Activated T-cell treated with anti-CD3 and anti-CD28 coated beads for 48 hours (primary cell): ENCODE measurements around the gene TMEM43.
"Not testable (repeated sequence)": the region's sequence is repeated elsewhere in the genome, so short reads cannot be mapped to it uniquely, and the experiment has no call there.

Experiments used
- DNase-seq: peaks from one replicate; pipeline ENCODE4 v3.0.0-alpha.2; 2020; ENCODE audit warnings: low read depth

TMEM43 gene

GRCh38 chr3:14124615-14125192 is at the start of gene TMEM43, which contains the start of gene CHCHD4:
Gene TMEM43 (plus strand): TSS chr3:14125052. CDS start chr3:14125194, 142 bp downstream.
Gene CHCHD4 (minus strand): TSS chr3:14124870. CDS start chr3:14124676, 194 bp downstream.
- peak; percentile 92 for DNase-seq

- not testable (repeated sequence) for DNase-seq
Observed at GRCh38 chr3:14075233-14075632, 49.6 kb upstream of the TMEM43 start.

GRCh38 chr3:14077310-14077709 is 47.5 kb upstream of the TMEM43 start:
- DNase-seq: no peak

- DNase-seq: peak; percentile 4
Observed at GRCh38 chr3:14082108-14082657, 42.7 kb upstream of the TMEM43 start.

GRCh38 chr3:14087461-14087860 is 37.4 kb upstream of the TMEM43 start:
- not testable (repeated sequence) for DNase-seq

GRCh38 chr3:14091959-14092358 is 32.9 kb upstream of the TMEM43 start:
- not testable (repeated sequence) for DNase-seq

- no peak for DNase-seq
Observed at GRCh38 chr3:14092464-14092863, 32.4 kb upstream of the TMEM43 start.

GRCh38 chr3:14093831-14094230 is 31.0 kb upstream of the TMEM43 start:
- no peak for DNase-seq

- no peak for DNase-seq
Observed at GRCh38 chr3:14096742-14097141, 28.1 kb upstream of the TMEM43 start.

- no peak for DNase-seq
Observed at GRCh38 chr3:14097616-14098391, 27.0 kb upstream of the TMEM43 start.

GRCh38 chr3:14109821-14110220 is 15.0 kb upstream of the TMEM43 start:
- not testable (repeated sequence) for DNase-seq

GRCh38 chr3:14110699-14111098 is 14.2 kb upstream of the TMEM43 start:
- DNase-seq: no peak

GRCh38 chr3:14113965-14114635 is 10.8 kb upstream of the TMEM43 start:
- no peak for DNase-seq

GRCh38 chr3:14117468-14118399 is 7.1 kb upstream of the TMEM43 start:
- no peak for DNase-seq

GRCh38 chr3:14118400-14119381 is 6.2 kb upstream of the TMEM43 start:
- no peak for DNase-seq

GRCh38 chr3:14119651-14120050 is 5.2 kb upstream of the TMEM43 start:
- DNase-seq: no peak

- DNase-seq: no peak
Observed at GRCh38 chr3:14120111-14120920, 4.5 kb upstream of the TMEM43 start.

GRCh38 chr3:14120921-14121448 is 3.9 kb upstream of the TMEM43 start:
- not testable (repeated sequence) for DNase-seq

GRCh38 chr3:14121859-14122258 is 3.0 kb upstream of the TMEM43 start:
- no peak for DNase-seq
